ENCODE data around the gene TPH1.
"Not testable (repeated sequence)": the region's sequence is repeated elsewhere in the genome, so short reads cannot be mapped to it uniquely, and the experiment has no call there.

TPH1 gene

GRCh38 chr11:18000760-18001159 is 45.3 kb downstream of the TPH1 start:
- no peak for TF ChIP-seq POLR2A (IDR thresholded peaks at IDR 0.05; ENCODE audit: low read depth, low read length)
- no peak for TF ChIP-seq POLR2AphosphoS5 (IDR thresholded peaks at IDR 0.05; ENCODE audit: low read depth, low read length)
- no peak for TF ChIP-seq TAF1 (IDR thresholded peaks at IDR 0.05; ENCODE audit: borderline replicate concordance, low read depth, low read length)
- DNase-seq (ENCODE audit: insufficient read length) (no peak), FAIRE-seq (no peak)

- not testable (repeated sequence) for FAIRE-seq; DNase-seq (ENCODE audit: insufficient read length)
Observed at GRCh38 chr11:18000128-18000527, 45.9 kb downstream of the TPH1 start.

Measured in GM12892 (cell line).